Common myeloid progenitor, CD34-positive (primary cell): Measurements from ENCODE around the gene TCEANC.
"Not testable (repeated sequence)": the region's sequence is repeated elsewhere in the genome, so short reads cannot be mapped to it uniquely, and the experiment has no call there.

Experiments used
- CTCF ChIA-PET: fragments of 350-600 bp; sonication (Branson Sonifier 250); formaldehyde crosslinking; loops from one replicate; lab custom pipeline; 2021; ENCODE audit warnings: antibody characterized with exemption; lab: Charles Lee
- POLR2A ChIA-PET: fragments of 350-600 bp; sonication (Branson Sonifier 250); formaldehyde crosslinking; loops from one replicate; lab custom pipeline; 2021; ENCODE audit warnings: antibody characterized with exemption; lab: Charles Lee
- DNase-seq, 3 donors: peaks; one replicate each; pipeline versions ENCODE4 v3.0.0 to v3.0.0-alpha.2; 2013
- H3K27ac ChIP-seq, 2 experiments: 1 replicate in 1 of 2; 2 replicates in 1 of 2; pipeline ENCODE4 v1.7.0; 2013; ENCODE audit warnings: inconsistent platforms in 2 of 2, low read length in 2 of 2, mild to moderate bottlenecking in 2 of 2, low read depth in 1 of 2, moderate library complexity in 1 of 2; ENCODE audit not compliant: severe bottlenecking in 2 of 2, insufficient read depth in 1 of 2, poor library complexity in 1 of 2
- H3K27me3 ChIP-seq, 5 experiments: replicated peaks in 2 of 5; 1 replicate in 3 of 5; 2 replicates in 2 of 5; pipeline versions ENCODE4 v1.6.1 to v1.7.0; 2013; ENCODE audit warnings: low read length in 4 of 5, mild to moderate bottlenecking in 2 of 5, moderate library complexity in 2 of 5, inconsistent platforms in 1 of 5; ENCODE audit not compliant: insufficient read depth in 5 of 5, control insufficient read depth in 4 of 5
- H3K36me3 ChIP-seq, 4 experiments: 1 replicate in 2 of 4; 2 replicates in 2 of 4; pipeline versions ENCODE4 v1.6.1 to v1.7.0; 2013; ENCODE audit warnings: low read length in 3 of 4, control low read depth in 1 of 4, mild to moderate bottlenecking in 1 of 4; ENCODE audit not compliant: control insufficient read depth in 4 of 4, insufficient read depth in 4 of 4
- H3K4me1 ChIP-seq, 4 experiments: 1 replicate in 3 of 4; 2 replicates in 1 of 4; pipeline versions ENCODE4 v1.6.1 to v1.7.1; 2013; ENCODE audit warnings: low read length in 3 of 4, mild to moderate bottlenecking in 3 of 4, control low read depth in 1 of 4, inconsistent platforms in 1 of 4, moderate library complexity in 1 of 4; ENCODE audit not compliant: control insufficient read depth in 4 of 4, insufficient read depth in 4 of 4; ENCODE audit errors: control extremely low read depth in 1 of 4
- H3K4me3 ChIP-seq, 7 experiments: 1 replicate in 4 of 7; 2 replicates in 3 of 7; pipeline versions ENCODE4 v1.5.1 to v1.7.0; 2013; ENCODE audit warnings: mild to moderate bottlenecking in 7 of 7, low read length in 6 of 7, moderate library complexity in 6 of 7, inconsistent platforms in 2 of 7, low read depth in 2 of 7, control low read depth in 1 of 7; ENCODE audit not compliant: insufficient read depth in 4 of 7, control insufficient read depth in 1 of 7; ENCODE audit errors: extremely low read depth in 1 of 7
- H3K9me3 ChIP-seq, 5 experiments: 1 replicate in 4 of 5; 2 replicates in 1 of 5; pipeline versions ENCODE4 v1.6.1 to v1.7.1; 2013; ENCODE audit warnings: low read length in 4 of 5, mild to moderate bottlenecking in 2 of 5, inconsistent platforms in 1 of 5, low read depth in 1 of 5, moderate library complexity in 1 of 5; ENCODE audit not compliant: control insufficient read depth in 4 of 5, insufficient read depth in 2 of 5; ENCODE audit errors: control extremely low read depth in 1 of 5
- WGBS: methylation state at CpG from one replicate; pipeline ENCODE4 v1.1.5; 2013; ENCODE audit not compliant: insufficient coverage; 5-methylcytosine and 5-hydroxymethylcytosine counted together

TCEANC gene

GRCh38 chrX:13666836-13667235, 13.9 kb downstream of the TCEANC start:
- Histone ChIP-seq H3K4me3 (no peak overlapping the region), H3K36me3 (peaks cover 0 to 8% (median 5%) of the 10 kb centered on the region in 4 experiments), H3K27ac (no peak overlapping the region), H3K4me1 (peaks cover 0 to 9% (median 2%) of the 10 kb centered on the region in 4 experiments), H3K27me3 (peaks cover 0 to 11% (median 0%) of the 10 kb centered on the region in 5 experiments), H3K9me3 (no peaks in the 10 kb centered on the region)
- 61% methylated on average over 2 of the region's 3 CpGs for WGBS
- POLR2A ChIA-PET = no interaction called here
- CTCF ChIA-PET = interaction anchor here (0.7 kb wide), 1 partner anchor 80 kb away, joined by 3 read pairs; no protein-coding TSS in a partner anchor
- DNase-seq = no peak

GRCh38 chrX:13667919-13668318, 15.0 kb downstream of the TCEANC start:
- peaks cover 0 to 11% (median 0%) of the 10 kb centered on the region in 5 experiments for H3K27me3 ChIP-seq
- no peak for DNase-seq
- H3K9me3 ChIP-seq = no peaks in the 10 kb centered on the region
- peaks cover 0 to 9% (median 2%) of the 10 kb centered on the region in 4 experiments for H3K4me1 ChIP-seq
- POLR2A ChIA-PET = no interaction called here
- no peak overlapping the region for H3K27ac ChIP-seq
- H3K36me3 ChIP-seq = peaks cover 0 to 8% (median 4%) of the 10 kb centered on the region in 4 experiments
- no peak overlapping the region for H3K4me3 ChIP-seq
- CTCF ChIA-PET = no interaction called here

GRCh38 chrX:13669246-13669737, 16.4 kb downstream of the TCEANC start:
- peak overlapping the region in 2 of 7 experiments; percentile 29 to 54 for H3K4me3 ChIP-seq
- H3K9me3 ChIP-seq = no peaks in the 10 kb centered on the region
- ChIA-PET CTCF (interaction anchor here (1.3 kb wide), 1 partner anchor 10 kb away, joined by 3 read pairs; no protein-coding TSS in a partner anchor), POLR2A (interaction anchor here (0.8 kb wide), 1 partner anchor 19 kb away, joined by 4 read pairs; no protein-coding TSS in a partner anchor)
- WGBS = 47% methylated on average over 5 of the region's 9 CpGs
- peaks cover 0 to 9% (median 2%) of the 10 kb centered on the region in 4 experiments for H3K4me1 ChIP-seq
- peak; percentile 76 to 90 (median 89) for DNase-seq
- H3K27ac ChIP-seq = peak overlapping the region in 1 of 2 experiments; percentile 57
- H3K27me3 ChIP-seq = peaks cover 0 to 11% (median 0%) of the 10 kb centered on the region in 5 experiments
- no peaks in the 10 kb centered on the region for H3K36me3 ChIP-seq

- not testable (repeated sequence) for H3K9me3 ChIP-seq, H3K4me3 ChIP-seq, H3K36me3 ChIP-seq, H3K4me1 ChIP-seq, DNase-seq
- WGBS = 95% methylated on average over 8 of the region's 8 CpGs
- ChIA-PET CTCF (interaction anchor here (1.3 kb wide), 1 partner anchor 11 kb away, joined by 3 read pairs; no protein-coding TSS in a partner anchor), POLR2A (interaction anchor here (0.8 kb wide), 1 partner anchor 18 kb away, joined by 4 read pairs; no protein-coding TSS in a partner anchor)
- H3K27me3 ChIP-seq = peaks cover 0 to 11% (median 0%) of the 10 kb centered on the region in 5 experiments
- H3K27ac ChIP-seq = peak overlapping the region in 1 of 2 experiments; percentile 57
These were observed 16.8 kb downstream of the TCEANC start for GRCh38 chrX:13669755-13670154.

- Histone ChIP-seq H3K4me1 (peaks cover 0 to 9% (median 2%) of the 10 kb centered on the region in 4 experiments), H3K27ac (no peak overlapping the region), H3K36me3 (no peaks in the 10 kb centered on the region), H3K27me3 (peaks cover 0 to 11% (median 0%) of the 10 kb centered on the region in 5 experiments), H3K9me3 (no peaks in the 10 kb centered on the region), H3K4me3 (no peak overlapping the region)
- DNase-seq = no peak
- 93% methylated on average over 5 of the region's 5 CpGs for WGBS
- CTCF ChIA-PET = no interaction called here
- POLR2A ChIA-PET = no interaction called here
These were observed 17.3 kb downstream of the TCEANC start for GRCh38 chrX:13670197-13670596.

- H3K4me1 ChIP-seq = peaks cover 0 to 4% (median 0%) of the 10 kb centered on the region in 4 experiments
- H3K9me3 ChIP-seq = no peaks in the 10 kb centered on the region
- DNase-seq = no peak
- no peak overlapping the region for H3K4me3 ChIP-seq
- H3K27me3 ChIP-seq = no peaks in the 10 kb centered on the region
- CTCF ChIA-PET = interaction anchor here (0.6 kb wide), 1 partner anchor 67 kb away, joined by 4 read pairs; no protein-coding TSS in a partner anchor
- H3K27ac ChIP-seq = no peak overlapping the region
- POLR2A ChIA-PET = interaction anchor here (0.6 kb wide), 1 partner anchor 11 kb away, joined by 3 read pairs; no protein-coding TSS in a partner anchor
- no peaks in the 10 kb centered on the region for H3K36me3 ChIP-seq
These were observed 20.1 kb downstream of the TCEANC start for GRCh38 chrX:13673016-13673415.

- Histone ChIP-seq H3K27ac (no peak overlapping the region), H3K4me3 (no peak overlapping the region), H3K27me3 (no peaks in the 10 kb centered on the region), H3K9me3 (no peaks in the 10 kb centered on the region), H3K36me3 (no peaks in the 10 kb centered on the region), H3K4me1 (no peaks in the 10 kb centered on the region)
- ChIA-PET POLR2A (no interaction called here), CTCF (interaction anchor here (1.5 kb wide), 1 partner anchor 21 kb away, joined by 6 read pairs; no protein-coding TSS in a partner anchor)
- DNase-seq = no peak
These were observed 23.9 kb downstream of the TCEANC start for GRCh38 chrX:13676885-13677284.
